GM18907 (cell line): ENCODE results near the gene NCAPD2.
"Not testable (repeated sequence)": the region's sequence is repeated elsewhere in the genome, so short reads cannot be mapped to it uniquely, and the experiment has no call there.

ENCODE experiments used
- ATAC-seq: cut with Tn5 transposase; IDR thresholded peaks from one replicate; pipeline ENCODE4 v1.9.1; 2021; ENCODE audit warnings: mild to moderate bottlenecking, moderate library complexity; ENCODE audit not compliant: unreplicated experiment

NCAPD2 gene

DNA sequence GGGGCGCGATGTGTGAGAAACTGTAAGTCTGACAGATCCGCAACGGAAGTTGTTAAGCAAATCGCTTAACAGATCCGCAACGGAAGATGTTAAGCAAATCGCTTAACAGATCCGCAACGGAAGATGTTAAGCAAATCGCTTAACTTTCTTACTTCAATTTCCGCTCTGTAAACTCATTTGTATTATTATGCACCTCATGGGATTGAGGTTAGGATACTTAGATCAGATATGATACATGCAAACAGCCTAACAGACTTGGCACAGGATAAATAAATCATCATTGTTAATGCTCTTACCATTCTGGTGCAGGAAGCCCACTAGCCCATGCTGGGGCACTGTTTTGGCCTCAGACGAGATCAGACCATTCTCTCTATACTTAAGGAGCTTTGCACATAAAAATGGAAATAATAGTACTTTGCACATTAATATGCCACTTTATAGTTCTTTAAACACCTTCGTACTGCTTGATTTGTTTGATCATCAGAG is 399 bp downstream of the NCAPD2 start:
- ATAC-seq, result peak; percentile 14

DNA sequence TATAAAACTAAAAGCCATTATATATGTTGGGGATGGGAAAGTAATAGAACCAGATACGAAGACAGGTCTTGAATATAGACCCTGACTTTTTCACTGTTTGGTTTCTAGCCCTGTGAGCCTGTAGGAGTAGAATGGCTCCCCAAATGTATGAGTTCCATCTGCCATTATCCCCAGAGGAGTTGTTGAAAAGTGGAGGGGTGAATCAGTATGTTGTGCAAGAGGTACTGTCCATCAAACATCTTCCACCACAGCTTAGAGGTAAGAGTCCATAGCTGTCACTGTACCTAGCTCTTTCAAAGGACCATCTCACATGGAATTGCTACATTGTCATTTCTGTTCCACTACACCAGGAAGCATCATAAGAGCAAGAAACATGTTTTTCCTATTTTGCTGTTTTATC is 1.1 kb downstream of the NCAPD2 start:
- no peak for ATAC-seq

DNA sequence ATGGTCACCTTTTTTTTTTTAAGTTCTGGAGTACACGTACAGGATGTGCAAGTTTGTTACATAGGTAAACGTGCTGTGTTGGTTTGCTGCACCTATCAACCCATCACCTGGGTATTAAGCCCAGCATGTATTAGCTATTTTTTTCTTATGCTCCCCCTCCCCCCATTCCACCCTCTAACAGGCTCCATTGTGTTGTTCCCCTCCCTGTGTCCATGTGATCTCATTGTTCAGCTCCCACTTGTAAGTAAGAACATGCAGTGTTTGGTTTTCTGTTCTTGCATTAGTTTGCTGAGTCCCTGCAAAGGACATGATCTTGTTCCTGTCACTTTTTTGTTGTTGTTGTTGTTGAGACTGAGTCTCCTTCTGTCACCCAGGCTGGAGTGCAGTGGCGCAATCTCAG is 3.4 kb downstream of the NCAPD2 start:
- ATAC-seq, result not testable (repeated sequence)

DNA sequence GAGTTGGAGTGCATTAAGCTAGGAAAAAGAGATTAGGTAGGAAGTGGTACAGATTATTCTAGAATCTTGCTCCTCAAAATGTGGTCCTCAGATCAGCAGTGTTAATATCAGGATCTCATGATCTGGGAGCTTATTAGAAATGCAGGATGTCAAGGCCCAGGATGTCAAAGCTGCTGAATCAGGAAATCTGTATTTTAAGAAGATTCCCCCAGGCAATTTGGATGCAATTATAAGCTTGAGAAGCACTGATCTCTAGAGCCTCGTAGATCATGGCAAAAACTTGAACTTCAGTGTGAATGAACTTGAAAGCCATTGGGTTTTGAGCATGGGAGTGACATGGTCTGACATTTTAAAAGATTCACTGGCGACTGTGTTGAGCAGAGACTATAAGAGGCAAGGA is 6.6 kb downstream of the NCAPD2 start:
- no peak for ATAC-seq

DNA sequence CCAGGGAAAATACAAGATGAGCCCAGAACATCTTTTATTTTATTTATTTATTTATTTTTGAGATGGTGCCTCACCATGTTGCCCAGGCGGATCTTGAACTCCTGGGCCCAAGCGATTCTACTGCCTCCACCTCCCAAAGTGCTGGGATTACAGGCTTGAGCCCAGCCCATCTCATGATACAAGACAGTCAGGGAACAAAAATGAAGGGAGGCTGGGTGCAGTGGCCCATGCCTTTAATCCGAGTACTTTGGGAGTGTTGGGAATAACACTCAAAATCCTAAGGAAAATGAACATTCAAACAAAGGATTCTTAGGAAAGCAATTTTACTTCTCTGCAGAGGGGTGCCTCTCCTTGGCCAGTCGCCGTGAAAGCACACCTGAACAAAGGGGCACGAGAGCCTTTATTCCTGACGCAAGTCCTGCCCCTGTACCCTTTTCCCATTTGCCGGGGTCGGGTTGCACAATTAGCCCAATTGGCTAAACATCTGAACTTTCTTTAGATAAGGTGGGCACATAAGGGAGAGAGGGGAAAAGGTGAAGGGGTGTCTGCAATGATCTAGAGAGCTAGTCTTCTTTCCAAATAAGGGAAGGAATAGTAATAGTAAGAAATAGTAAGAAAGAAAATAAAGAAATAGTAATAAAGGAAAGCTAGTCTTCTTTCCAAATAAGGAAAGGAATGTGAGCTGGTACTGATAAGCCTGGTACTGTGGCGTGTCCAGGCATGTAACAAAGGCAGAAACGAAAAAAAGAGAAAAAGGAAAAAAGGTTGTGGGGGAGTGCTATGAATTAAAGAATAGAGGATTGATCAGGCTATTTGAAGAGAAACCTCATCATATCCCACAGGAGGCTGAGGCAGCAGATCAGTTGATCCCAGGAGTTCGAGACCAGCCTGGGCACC is 13.4 kb downstream of the NCAPD2 start:
- no peak for ATAC-seq

DNA sequence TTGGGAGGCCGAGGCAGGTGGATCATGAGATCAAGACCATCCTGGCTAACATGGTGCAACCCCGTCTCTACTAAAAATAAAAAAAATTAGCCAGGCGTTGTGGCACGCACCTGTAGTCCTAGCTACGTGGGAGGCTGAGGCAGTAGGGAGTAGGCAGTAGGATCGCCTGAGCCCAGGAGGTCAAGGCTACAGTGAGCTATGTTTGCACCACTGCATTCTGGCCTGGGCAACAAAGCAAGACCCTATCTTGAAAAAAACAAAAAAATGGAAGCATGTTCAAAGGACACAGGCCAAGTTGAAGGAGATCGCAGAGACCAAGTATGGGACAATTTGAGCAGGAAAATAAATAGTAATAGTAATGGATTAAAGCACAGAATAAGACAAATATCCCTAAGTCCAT is 14.2 kb downstream of the NCAPD2 start:
- no peak for ATAC-seq

DNA sequence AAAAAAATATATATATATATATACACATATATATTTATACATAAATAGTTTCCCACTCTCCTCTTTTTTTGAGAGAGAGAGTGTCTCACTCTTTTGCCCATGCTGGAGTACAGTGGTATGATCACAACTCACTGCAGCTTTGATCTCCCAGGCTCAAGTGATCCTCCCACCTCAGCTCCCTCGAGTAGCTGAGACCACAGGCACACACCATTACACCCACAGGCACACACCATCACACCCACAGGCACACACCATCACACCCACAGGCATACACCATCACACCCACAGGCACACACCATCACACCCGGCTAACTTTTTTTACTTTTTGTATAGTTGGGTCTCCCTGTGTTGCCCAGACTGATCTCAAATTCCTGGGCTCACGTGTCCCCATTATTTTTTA is 26.3 kb downstream of the NCAPD2 start:
- ATAC-seq, result no peak

DNA sequence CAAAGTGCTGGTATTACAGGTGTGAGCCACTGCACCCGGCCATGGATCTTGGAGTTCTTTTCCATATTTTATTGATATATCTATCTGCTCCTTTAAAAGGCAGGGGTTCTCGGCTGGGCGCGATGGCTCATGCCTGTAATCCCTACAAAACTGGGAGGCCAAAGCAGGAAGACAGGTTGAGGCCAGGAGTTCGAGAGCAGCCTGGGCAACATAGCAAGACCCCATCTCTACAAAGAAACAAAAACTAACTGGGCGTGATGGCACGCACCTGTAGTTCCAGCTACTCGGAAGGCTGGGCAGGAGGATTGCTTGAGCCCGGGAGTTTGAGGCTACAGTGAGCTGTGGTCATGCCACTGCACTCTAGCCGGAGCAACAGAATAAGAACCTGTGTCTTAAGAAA is 28.3 kb downstream of the NCAPD2 start:
- no peak for ATAC-seq

DNA sequence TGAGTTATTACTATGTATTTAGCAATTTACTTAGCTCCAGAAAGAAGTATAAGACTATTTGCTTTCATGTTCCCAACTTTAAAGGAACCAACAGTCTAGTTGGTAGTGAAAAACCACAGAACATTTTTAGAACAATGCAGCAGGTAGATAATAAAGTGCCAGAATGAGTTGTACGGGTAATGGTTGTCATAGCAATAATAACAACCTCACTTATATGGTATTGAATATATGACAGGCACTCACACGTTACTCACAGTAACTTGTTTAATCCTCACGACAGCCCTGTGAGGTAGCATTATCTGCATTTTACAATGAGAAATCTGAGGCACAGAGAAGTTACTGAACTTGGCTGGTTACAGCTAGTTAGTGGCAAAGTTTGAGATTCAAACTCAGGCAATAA is 29.8 kb downstream of the NCAPD2 start:
- ATAC-seq, result no peak

DNA sequence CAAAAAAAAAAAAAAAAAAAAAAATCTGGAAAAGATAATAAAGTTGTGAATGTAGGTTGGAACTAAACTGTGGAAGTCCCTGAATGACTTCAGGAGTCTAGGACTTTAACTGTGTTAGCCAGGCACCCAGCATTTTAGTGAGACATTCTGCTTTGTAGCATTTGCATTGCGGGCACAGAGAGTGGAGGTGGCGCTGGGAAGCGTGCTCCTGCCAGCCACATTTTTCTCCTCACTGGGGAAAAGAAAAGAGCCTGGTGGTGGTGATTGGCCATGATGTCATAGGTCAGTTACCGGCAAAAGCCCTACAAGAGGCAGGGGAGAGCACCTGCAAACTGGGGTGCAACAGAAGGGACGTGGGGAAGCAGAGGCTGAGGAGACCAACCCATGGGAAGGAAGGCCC is 30.7 kb downstream of the NCAPD2 start:
- no peak for ATAC-seq

DNA sequence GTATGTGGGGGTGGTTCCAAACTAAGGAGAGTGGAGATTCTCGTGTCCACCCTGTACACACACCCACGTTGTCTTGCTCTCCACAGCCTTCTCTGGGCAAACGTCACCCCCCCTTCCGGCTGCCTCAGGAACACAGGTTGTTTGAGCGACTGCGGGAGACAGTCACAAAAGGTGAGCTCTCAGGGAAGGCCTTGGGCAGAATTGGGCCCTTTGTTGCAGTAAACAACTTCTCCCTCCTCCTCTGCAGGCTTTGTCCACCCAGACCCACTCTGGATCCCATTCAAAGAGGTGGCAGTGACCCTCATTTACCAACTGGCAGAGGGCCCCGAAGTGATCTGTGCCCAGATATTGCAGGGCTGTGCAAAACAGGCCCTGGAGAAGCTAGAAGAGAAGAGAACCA is 32.3 kb downstream of the NCAPD2 start:
- no peak for ATAC-seq

DNA sequence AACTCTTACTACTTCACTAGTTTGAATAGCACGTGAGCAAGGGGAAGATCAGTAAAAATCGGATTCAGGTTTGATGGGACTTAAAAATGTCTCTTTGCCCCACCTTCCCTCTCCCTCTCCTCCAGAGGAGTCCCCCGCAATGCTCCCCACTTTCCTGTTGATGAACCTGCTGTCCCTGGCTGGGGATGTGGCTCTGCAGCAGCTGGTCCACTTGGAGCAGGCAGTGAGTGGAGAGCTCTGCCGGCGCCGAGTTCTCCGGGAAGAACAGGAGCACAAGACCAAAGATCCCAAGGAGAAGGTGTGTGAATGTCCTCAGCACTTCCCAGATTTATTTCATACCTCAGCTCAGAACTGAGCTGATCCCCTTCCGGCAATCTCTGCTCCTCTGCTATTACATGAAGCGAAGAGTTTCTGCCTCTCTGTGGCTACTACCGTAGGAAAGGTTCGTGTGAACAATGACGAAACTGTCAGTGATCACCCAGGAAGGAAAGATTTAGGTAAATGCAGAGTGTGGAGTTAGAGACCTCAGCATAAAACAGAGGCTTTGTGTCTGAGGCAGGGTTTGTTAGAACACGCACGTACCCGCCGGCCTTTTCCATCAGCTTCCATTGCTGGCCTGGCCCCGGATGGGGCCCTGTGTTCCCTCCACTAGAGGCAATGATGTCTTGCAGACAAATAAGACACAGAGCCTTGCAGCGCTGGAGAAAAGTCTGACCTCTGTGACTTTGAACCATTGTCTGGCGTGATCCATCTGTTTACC is 33.0 kb downstream of the NCAPD2 start:
- no peak for ATAC-seq

DNA sequence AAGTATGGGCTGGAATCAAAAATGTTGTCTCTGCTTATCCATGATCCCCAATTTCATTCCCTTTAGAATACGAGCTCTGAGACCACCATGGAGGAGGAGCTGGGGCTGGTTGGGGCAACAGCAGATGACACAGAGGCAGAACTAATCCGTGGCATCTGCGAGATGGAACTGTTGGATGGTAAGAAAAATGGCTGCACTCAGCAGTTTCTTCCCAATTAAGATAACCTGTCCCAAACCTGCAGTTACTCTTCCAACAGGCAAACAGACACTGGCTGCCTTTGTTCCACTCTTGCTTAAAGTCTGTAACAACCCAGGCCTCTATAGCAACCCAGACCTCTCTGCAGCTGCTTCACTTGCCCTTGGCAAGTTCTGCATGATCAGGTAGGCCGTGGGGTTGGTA is 33.8 kb downstream of the NCAPD2 start:
- no peak for ATAC-seq

DNA sequence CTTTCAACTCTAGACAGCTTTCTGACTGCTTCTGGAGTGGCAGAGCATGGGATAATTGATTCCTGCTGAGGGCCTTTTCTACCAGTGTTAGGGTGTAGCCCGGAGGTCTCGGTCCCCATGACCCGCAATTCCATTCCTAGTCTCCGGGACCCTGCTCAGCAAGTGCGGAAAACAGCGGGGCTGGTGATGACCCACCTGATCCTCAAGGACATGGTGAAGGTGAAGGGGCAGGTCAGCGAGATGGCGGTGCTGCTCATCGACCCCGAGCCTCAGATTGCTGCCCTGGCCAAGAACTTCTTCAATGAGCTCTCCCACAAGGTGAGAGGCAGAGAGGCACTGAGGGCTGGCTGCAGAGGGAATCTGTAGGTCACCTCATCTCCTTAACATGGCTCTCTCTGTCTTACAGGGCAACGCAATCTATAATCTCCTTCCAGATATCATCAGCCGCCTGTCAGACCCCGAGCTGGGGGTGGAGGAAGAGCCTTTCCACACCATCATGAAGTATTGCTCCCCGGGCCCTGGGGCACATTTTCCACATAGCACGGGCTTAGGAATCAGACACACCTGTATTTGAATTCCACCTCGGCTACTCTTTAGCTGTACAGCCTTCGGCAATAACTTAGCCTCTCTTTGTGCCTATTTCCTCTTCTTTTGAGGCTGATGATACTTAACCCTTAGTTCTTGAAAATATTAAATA is 34.8 kb downstream of the NCAPD2 start:
- no peak for ATAC-seq

DNA sequence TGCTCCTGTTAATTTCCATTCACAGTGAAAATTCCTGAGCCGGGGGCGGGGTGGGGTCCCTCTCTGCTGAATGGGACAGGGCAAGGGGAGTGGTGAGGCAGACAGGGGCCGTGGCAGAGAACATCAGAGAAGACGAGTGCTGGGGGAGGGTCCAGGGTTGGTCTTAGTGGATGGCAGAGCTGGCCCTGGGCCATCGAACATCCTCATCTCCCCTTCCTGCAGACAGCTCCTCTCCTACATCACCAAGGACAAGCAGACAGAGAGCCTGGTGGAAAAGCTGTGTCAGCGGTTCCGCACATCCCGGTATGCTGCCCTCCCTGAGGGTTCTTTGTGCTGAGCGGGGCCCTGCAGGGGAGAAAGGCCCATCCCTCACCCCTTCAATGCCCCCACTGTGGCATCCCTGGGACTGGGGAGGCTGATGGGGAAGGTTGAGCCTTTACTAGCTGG is 35.4 kb downstream of the NCAPD2 start:
- ATAC-seq, result no peak

DNA sequence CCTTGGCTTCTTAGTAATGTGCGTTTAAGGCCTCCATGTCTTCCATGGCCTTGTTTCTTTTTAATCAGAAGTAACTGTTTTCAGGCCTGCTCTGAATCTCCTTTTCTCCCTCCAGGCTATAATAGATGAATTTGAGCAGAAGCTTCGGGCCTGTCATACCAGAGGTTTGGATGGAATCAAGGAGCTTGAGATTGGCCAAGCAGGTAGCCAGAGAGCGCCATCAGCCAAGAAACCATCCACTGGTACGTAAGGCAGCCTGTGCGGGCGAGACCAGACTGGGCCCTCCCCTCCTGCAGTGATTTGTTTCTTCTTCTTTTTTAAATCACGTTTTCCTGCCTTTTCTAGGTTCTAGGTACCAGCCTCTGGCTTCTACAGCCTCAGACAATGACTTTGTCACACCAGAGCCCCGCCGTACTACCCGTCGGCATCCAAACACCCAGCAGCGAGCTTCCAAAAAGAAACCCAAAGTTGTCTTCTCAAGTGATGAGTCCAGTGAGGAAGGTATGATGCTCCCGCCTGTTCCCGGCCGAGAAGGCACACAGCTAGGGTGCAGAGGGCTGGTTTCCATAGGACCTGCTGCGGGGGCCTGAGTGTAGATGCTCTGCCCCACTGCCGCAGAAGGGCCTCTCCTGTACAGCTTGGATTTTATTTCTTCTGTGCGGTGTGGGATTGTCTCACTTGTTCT is 36.8 kb downstream of the NCAPD2 start:
- no peak for ATAC-seq

DNA sequence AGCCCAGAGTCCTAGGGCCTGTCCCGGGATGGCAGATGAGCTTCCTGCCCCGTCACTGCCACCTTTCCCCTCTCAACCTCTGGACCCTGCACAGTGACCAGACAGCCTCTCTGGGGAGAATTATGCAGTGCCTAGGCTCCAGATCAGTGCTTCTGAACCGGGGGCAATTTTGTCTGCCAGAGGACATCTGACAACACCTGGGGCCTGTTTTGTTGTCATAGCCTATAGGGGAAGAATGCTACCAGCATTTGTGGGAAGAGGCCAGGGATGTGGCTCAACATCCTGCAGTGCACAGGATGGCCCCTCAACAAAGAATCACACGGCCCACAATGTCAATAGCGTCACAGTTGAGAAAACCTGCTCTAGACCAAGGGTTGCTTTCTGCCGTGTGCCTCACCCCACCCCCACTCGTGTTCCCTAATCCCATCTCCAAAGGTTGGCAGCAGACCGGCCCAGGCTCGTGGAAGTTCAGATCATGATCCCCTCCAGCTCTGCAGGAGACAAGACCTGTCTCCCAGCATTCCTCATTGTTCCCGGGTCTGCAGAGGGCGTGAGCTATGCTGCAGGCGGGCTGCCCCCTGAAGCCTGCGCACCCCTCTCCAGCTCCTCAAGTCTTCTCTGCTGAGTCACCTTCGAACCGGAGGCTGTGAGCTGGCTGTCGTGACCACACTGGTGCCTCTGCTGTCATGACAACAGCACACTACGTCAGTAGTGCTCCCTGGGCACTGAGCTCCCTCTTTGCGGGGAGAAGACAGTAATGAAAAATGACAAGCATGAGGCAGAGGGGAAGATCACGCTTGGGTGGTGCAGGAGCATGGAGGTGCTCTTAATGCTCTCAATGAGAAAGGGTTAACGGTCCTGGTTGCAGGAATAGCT is 38.4 kb downstream of the NCAPD2 start:
- peak; percentile 16 for ATAC-seq

DNA sequence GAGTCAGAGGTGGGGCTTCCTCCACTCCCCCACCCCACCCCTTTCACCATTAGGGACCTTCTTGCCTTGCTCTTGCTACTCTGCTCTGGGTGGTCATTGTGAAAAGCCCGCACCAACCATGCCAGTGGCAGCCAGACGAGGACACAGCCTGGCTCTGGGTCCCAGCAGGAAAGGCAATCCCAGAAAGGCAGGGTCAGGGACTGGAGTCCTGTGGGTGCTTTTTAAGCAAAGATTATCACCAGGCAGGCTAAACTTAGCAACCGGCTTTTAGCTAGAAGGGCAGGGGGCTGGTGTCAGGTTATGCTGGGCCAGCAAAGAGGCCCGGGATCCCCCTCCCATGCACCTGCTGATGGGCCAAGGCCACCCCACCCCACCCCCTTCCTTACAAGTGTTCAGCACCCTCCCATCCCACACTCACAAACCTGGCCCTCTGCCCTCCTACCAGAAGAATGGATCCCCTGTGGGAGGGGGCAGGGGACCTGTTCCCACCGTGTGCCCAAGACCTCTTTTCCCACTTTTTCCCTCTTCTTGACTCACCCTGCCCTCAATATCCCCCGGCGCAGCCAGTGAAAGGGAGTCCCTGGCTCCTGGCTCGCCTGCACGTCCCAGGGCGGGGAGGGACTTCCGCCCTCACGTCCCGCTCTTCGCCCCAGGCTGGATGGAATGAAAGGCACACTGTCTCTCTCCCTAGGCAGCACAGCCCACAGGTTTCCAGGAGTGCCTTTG is 39.2 kb downstream of the NCAPD2 start:
- ATAC-seq, result peak; percentile 17

DNA sequence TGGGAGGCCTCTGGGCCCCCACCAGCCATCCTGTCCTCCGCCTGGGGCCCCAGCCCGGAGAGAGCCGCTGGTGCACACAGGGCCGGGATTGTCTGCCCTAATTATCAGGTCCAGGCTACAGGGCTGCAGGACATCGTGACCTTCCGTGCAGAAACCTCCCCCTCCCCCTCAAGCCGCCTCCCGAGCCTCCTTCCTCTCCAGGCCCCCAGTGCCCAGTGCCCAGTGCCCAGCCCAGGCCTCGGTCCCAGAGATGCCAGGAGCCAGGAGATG is 39.7 kb downstream of the NCAPD2 start:
- ATAC-seq, result no peak
